A673 (cell line): Measurements from ENCODE around the gene NAALADL2.

Experiments used
- CTCF ChIP-seq: fragments of 300-800, 200-600 bp; sonication (generic); conservative IDR thresholded peaks from 2 replicates; pipeline ENCODE4 v1.5.1; 2017; ENCODE audit warnings: low read depth, mild to moderate bottlenecking, antibody characterized with exemption, low read length, moderate library complexity, mixed read lengths
- EZH2 ChIP-seq: fragments of 200-600 bp; sonication (generic); IDR thresholded peaks from 2 replicates; pipeline ENCODE4 v1.6.1; 2017; ENCODE audit warnings: borderline replicate concordance, low read depth, mild to moderate bottlenecking, mixed read lengths, antibody characterized with exemption, low read length; ENCODE audit not compliant: poor library complexity, severe bottlenecking

- TF ChIP-seq CTCF, result no peak
- TF ChIP-seq EZH2, result no peak
Measured at GRCh38 chr3:175664911-175665310, 805.8 kb downstream of the NAALADL2 start.
